ENCODE measurements around the gene ALDH6A1.

Gene ALDH6A1

DNA sequence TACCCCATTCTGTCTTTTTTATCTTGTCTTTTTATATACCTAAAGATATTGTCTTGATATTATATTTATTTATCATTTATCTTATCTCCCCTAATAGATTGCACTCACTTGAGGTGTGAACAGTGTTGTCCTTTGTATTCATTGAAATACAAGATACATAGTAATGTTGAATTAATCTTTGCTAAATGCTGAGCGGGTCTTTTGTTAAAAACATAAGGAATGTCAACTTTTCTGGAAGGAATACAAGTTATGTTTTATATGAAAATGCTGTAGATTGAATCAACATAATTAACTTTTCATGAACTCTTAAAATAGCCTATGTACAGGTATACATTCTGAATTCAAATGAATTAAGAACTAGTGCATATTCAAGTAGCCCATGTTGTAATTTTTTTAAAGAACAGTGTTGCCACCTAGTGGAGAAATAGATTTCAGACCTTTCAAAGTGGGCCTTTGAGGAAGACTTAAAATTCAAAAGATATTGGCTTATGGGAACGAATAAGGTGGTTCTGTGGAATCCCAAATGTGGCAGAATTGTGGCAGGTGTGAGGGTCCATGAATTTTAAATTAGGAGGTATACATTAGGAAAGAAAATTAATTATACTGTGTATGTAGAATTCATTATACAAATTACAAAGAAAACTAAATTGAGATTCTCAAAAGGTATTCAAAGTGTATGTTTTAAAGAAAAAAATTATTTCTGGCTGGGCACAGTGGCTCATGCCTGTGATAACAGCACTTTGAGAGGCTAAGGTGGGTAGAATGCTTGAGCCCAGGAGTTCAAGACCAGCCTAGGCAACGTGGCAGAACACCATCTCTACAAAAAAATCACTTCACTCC is 46.0 kb downstream of the ALDH6A1 start:
- Histone ChIP-seq H3K4me1 (ENCODE audit: insufficient read depth, poor library complexity, severe bottlenecking) (no peaks in the 10 kb centered on the region), H3K9me3 (ENCODE audit: severe bottlenecking) (no peaks in the 10 kb centered on the region), H3K36me3 (ENCODE audit: low read depth) (peaks cover 4% of the 10 kb centered on the region; the same call in 1 of the 2 replicates), H3K27ac (ENCODE audit: poor library complexity, severe bottlenecking) (no peak overlapping the region), H3K27me3 (ENCODE audit: insufficient read depth, poor library complexity, severe bottlenecking) (no peaks in the 10 kb centered on the region), H3K4me3 (ENCODE audit: severe bottlenecking) (no peak overlapping the region)
- DNase-seq (ENCODE audit: low spot score) (no peak), ATAC-seq (ENCODE audit: low read depth) (peak; percentile 54; the same call in 2 of the 3 replicates)
- TF ChIP-seq, protein P1, sequence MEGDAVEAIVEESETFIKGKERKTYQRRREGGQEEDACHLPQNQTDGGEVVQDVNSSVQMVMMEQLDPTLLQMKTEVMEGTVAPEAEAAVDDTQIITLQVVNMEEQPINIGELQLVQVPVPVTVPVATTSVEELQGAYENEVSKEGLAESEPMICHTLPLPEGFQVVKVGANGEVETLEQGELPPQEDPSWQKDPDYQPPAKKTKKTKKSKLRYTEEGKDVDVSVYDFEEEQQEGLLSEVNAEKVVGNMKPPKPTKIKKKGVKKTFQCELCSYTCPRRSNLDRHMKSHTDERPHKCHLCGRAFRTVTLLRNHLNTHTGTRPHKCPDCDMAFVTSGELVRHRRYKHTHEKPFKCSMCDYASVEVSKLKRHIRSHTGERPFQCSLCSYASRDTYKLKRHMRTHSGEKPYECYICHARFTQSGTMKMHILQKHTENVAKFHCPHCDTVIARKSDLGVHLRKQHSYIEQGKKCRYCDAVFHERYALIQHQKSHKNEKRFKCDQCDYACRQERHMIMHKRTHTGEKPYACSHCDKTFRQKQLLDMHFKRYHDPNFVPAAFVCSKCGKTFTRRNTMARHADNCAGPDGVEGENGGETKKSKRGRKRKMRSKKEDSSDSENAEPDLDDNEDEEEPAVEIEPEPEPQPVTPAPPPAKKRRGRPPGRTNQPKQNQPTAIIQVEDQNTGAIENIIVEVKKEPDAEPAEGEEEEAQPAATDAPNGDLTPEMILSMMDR (IDR thresholded peaks at IDR 0.05; ENCODE audit: poor library complexity, severe bottlenecking): peak; percentile 97

DNA sequence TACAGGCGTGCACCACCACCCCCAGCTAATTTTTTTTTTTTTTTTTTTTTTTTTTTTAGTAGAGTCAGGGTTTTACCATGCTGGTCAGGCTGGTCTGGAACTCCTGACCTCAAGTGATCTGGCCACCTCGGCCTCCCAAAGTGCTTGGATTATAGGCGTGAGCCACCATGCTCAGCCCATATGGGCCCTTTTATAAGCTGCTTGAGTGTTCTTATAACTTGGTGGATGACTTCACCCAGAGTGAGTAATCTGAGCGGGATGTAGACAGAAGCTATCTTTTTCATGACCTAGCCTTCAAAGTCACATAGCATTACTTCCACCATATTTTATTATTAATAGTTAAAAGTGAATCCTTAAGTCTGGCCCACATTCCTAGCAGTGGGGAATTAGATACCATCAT is 48.7 kb downstream of the ALDH6A1 start:
- H3K36me3 ChIP-seq (ENCODE audit: low read depth): peaks cover 4% of the 10 kb centered on the region; the same call in 1 of the 2 replicates
- no peaks in the 10 kb centered on the region for H3K27me3 ChIP-seq (ENCODE audit: insufficient read depth, poor library complexity, severe bottlenecking)
- H3K4me1 ChIP-seq (ENCODE audit: insufficient read depth, poor library complexity, severe bottlenecking): no peaks in the 10 kb centered on the region
- H3K9me3 ChIP-seq (ENCODE audit: severe bottlenecking): no peaks in the 10 kb centered on the region
- TF ChIP-seq, protein P1 (IDR thresholded peaks at IDR 0.05; ENCODE audit: poor library complexity, severe bottlenecking): no peak
- ATAC-seq (ENCODE audit: low read depth) (peak; percentile 50; the same call in 1 of the 3 replicates), DNase-seq (ENCODE audit: low spot score) (no peak)
- no peak overlapping the region for H3K4me3 ChIP-seq (ENCODE audit: severe bottlenecking)
- no peak overlapping the region for H3K27ac ChIP-seq (ENCODE audit: poor library complexity, severe bottlenecking)

DNA sequence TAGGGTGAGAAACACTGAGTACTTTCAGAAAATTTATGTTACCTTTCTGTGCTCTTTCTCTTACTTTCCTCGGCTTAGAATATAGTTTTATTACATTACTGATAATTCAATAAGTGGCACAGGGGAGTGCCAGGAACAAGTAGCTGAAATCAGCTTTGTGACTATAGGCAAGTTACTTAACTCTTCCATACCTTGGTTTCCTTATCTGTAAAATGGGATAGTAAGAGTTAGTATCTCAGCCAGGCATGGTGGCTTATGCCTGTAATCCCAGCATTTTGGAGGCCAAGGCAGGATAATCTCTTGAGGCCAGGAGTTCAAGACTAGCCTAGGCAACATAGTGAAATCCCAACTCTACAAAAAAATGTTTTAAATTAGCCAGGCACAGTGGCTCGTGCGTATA is 49.7 kb downstream of the ALDH6A1 start:
- TF ChIP-seq, protein P1 (IDR thresholded peaks at IDR 0.05; ENCODE audit: poor library complexity, severe bottlenecking): no peak
- H3K4me3 ChIP-seq (ENCODE audit: severe bottlenecking): no peak overlapping the region
- no peaks in the 10 kb centered on the region for H3K4me1 ChIP-seq (ENCODE audit: insufficient read depth, poor library complexity, severe bottlenecking)
- H3K9me3 ChIP-seq (ENCODE audit: severe bottlenecking): no peaks in the 10 kb centered on the region
- no peaks in the 10 kb centered on the region for H3K27me3 ChIP-seq (ENCODE audit: insufficient read depth, poor library complexity, severe bottlenecking)
- no peak for DNase-seq (ENCODE audit: low spot score)
- no peak for ATAC-seq (ENCODE audit: low read depth)
- no peak overlapping the region for H3K27ac ChIP-seq (ENCODE audit: poor library complexity, severe bottlenecking)
- peaks cover 4% of the 10 kb centered on the region; the same call in 1 of the 2 replicates for H3K36me3 ChIP-seq (ENCODE audit: low read depth)

DNA sequence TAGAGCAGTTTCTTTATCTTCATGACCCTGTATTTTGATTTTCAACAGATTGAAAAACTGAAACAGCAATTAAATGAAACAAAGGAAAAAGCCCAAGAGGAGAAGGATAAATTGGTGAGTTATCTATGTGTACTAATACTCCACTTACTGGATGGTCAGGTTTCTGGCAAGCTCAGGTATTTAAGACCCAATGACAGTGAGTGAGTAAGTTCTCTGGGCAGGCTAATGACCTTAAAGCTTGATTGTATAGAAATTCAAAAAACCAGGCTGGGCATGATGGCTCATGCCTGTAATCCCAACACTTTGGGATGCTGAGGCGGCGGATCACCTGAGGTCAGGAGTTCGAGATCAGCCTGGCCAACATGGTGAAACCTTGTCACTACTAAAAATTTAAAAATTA is 55.1 kb downstream of the ALDH6A1 start:
- no peaks in the 10 kb centered on the region for H3K9me3 ChIP-seq (ENCODE audit: severe bottlenecking)
- H3K4me1 ChIP-seq (ENCODE audit: insufficient read depth, poor library complexity, severe bottlenecking): no peaks in the 10 kb centered on the region
- TF ChIP-seq, protein P1 (IDR thresholded peaks at IDR 0.05; ENCODE audit: poor library complexity, severe bottlenecking): no peak
- DNase-seq (ENCODE audit: low spot score): no peak
- no peak for ATAC-seq (ENCODE audit: low read depth)
- no peaks in the 10 kb centered on the region for H3K36me3 ChIP-seq (ENCODE audit: low read depth)
- no peaks in the 10 kb centered on the region for H3K27me3 ChIP-seq (ENCODE audit: insufficient read depth, poor library complexity, severe bottlenecking)
- no peak overlapping the region for H3K27ac ChIP-seq (ENCODE audit: poor library complexity, severe bottlenecking)
- H3K4me3 ChIP-seq (ENCODE audit: severe bottlenecking): no peak overlapping the region

DNA sequence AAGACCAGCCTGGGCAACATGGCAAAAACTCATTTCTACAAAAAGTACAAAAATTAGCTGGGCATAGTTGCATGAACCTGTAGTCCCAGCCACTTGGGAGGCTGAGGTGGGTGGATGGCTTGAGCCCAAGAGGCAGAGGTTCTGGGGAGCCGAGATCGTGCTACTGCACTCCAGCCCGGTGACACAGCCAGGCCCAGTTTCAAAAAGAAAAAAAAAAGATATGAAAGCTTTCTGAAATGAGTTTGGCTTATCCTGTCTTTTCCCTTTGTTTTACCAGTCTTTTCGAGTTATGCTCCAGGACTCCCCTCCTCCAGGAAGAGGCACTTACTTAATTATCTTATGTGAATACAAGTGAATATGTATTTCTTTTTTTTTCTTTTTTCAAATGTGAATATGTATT is 61.9 kb downstream of the ALDH6A1 start:
- Histone ChIP-seq H3K27ac (ENCODE audit: poor library complexity, severe bottlenecking) (no peak overlapping the region), H3K4me3 (ENCODE audit: severe bottlenecking) (no peak overlapping the region), H3K36me3 (ENCODE audit: low read depth) (no peaks in the 10 kb centered on the region), H3K27me3 (ENCODE audit: insufficient read depth, poor library complexity, severe bottlenecking) (no peaks in the 10 kb centered on the region), H3K4me1 (ENCODE audit: insufficient read depth, poor library complexity, severe bottlenecking) (peaks cover 2% of the 10 kb centered on the region), H3K9me3 (ENCODE audit: severe bottlenecking) (no peaks in the 10 kb centered on the region)
- DNase-seq (ENCODE audit: low spot score) (no peak), ATAC-seq (ENCODE audit: low read depth) (no peak)
- TF ChIP-seq, protein P1 (IDR thresholded peaks at IDR 0.05; ENCODE audit: poor library complexity, severe bottlenecking): no peak

Measured in RWPE2 (cell line).